ENCODE measurements around the gene C1orf226. TPM values are rescaled to one million over a fixed set of nuclear protein-coding genes. Genes with fewer than 3 reads are reported as not detected.

Gene C1orf226
- total and polyA plus RNA-seq, 11 donors: 1.6 to 10.8 (median 5.9) TPM

- Histone ChIP-seq H3K4me3 (no peak overlapping the region), H3K27me3 (no peaks in the 10 kb centered on the region), H3K27ac (no peak overlapping the region), H3K4me1 (no peaks in the 10 kb centered on the region), H3K9me3 (no peaks in the 10 kb centered on the region), H3K36me3 (peaks cover 0 to 6% (median 0%) of the 10 kb centered on the region in 9 donors)
- ATAC-seq (no peak), DNase-seq (no peak)
- intact Hi-C loops (cut with DNase I): loop anchor here in 3 of 10 donors (10.0 kb wide), 3 partner anchors 95 to 145 kb away; no protein-coding TSS in a partner anchor
- TF ChIP-seq CTCF (IDR thresholded peaks at IDR 0.05): no peak
- WGBS, 4 donors: 85 to 97% (median 93%) methylated on average over 6 of the region's 6 CpGs
These were observed 1.3 kb upstream of the C1orf226 start for GRCh38 chr1:162380061-162380846.

- H3K4me3 ChIP-seq: no peak overlapping the region
- no peak for ATAC-seq
These were observed 618 bp downstream of the C1orf226 start for GRCh38 chr1:162381941-162382750.

GRCh38 chr1:162383091-162383490, 1.6 kb downstream of the C1orf226 start:
- Histone ChIP-seq H3K9me3 (no peaks in the 10 kb centered on the region), H3K4me3 (no peak overlapping the region), H3K27ac (no peak overlapping the region), H3K27me3 (no peaks in the 10 kb centered on the region), H3K36me3 (peaks cover 0 to 6% (median 0%) of the 10 kb centered on the region in 9 donors), H3K4me1 (peaks cover 0 to 2% (median 0%) of the 10 kb centered on the region in 12 donors)
- 89 to 95% (median 95%) methylated on average over 6 of the region's 6 CpGs for WGBS, 4 donors
- ATAC-seq (no peak), DNase-seq (no peak)
- TF ChIP-seq POLR2A (IDR thresholded peaks at IDR 0.05) (no peak), CTCF (IDR thresholded peaks at IDR 0.05) (no peak)
- intact Hi-C loops (cut with DNase I): loop anchor here in 3 of 10 donors (10.0 kb wide), 3 partner anchors 98 to 148 kb away; no protein-coding TSS in a partner anchor

More at GRCh38 chr1:162381941-162382750, 618 bp downstream of the C1orf226 start:
- Histone ChIP-seq H3K9me3 (no peaks in the 10 kb centered on the region), H3K36me3 (peaks cover 0 to 6% (median 0%) of the 10 kb centered on the region in 9 donors), H3K27ac (no peak overlapping the region), H3K27me3 (no peaks in the 10 kb centered on the region), H3K4me1 (no peaks in the 10 kb centered on the region)
- TF ChIP-seq POLR2A (IDR thresholded peaks at IDR 0.05) (no peak), CTCF (IDR thresholded peaks at IDR 0.05) (no peak)
- 86 to 91% (median 88%) methylated on average over 9 to 13 of the region's 13 CpGs for WGBS, 4 donors
- intact Hi-C loops (cut with DNase I): loop anchor here in 3 of 10 donors (10.0 kb wide), 3 partner anchors 97 to 147 kb away; no protein-coding TSS in a partner anchor
- DNase-seq: no peak

GRCh38 chr1:162383516-162383915, 2.0 kb downstream of the C1orf226 start:
- ATAC-seq (no peak), DNase-seq (no peak)
- Histone ChIP-seq H3K9me3 (no peaks in the 10 kb centered on the region), H3K4me1 (peaks cover 0 to 4% (median 0%) of the 10 kb centered on the region in 12 donors), H3K36me3 (peaks cover 0 to 6% (median 0%) of the 10 kb centered on the region in 9 donors), H3K27me3 (peaks cover 0 to 4% (median 0%) of the 10 kb centered on the region in 9 donors), H3K4me3 (no peak overlapping the region), H3K27ac (no peak overlapping the region)
- intact Hi-C loops (cut with DNase I): loop anchor here in 3 of 10 donors (10.0 kb wide), 3 partner anchors 99 to 149 kb away; no protein-coding TSS in a partner anchor
- 87 to 93% (median 92%) methylated on average over 8 of the region's 8 CpGs for WGBS, 4 donors
- TF ChIP-seq POLR2A (IDR thresholded peaks at IDR 0.05) (no peak), CTCF (IDR thresholded peaks at IDR 0.05) (no peak)

Data from heart left ventricle (tissue), 16 donors.